HepG2 (cell line): ENCODE data around the gene RWDD2A. TPM values are rescaled to one million over a fixed set of nuclear protein-coding genes. Genes with fewer than 3 reads are reported as not detected.

ENCODE experiments used
- CENPX ChIP-seq: sonication (generic); formaldehyde crosslinking; IDR thresholded peaks from 2 replicates; pipeline ENCODE4 v1.9.0; 2021; ENCODE audit warnings: mild to moderate bottlenecking, missing genetic modification reagents, moderate library complexity
- FOXA1 ChIP-seq, 2 experiments: fragments of 450-650 bp in 1 of 2; sonication (generic) in 1 of 2; formaldehyde crosslinking in 1 of 2; IDR thresholded peaks; 2 replicates each; pipeline versions ENCODE4 v1.4.0 to v1.6.1; 2016 to 2020; ENCODE audit warnings: missing genetic modification reagents in 1 of 2
- HNRNPLL ChIP-seq: fragments of 200-400 bp; formaldehyde crosslinking; IDR thresholded peaks from 2 replicates; pipeline ENCODE4 v1.6.1; 2017; ENCODE audit warnings: mild to moderate bottlenecking, low read depth, low read length; ENCODE audit not compliant: poor library complexity, severe bottlenecking
- MEIS2 ChIP-seq: sonication (generic); formaldehyde crosslinking; IDR thresholded peaks from 2 replicates; pipeline ENCODE4 v1.9.0; 2021; ENCODE audit warnings: mild to moderate bottlenecking, missing genetic modification reagents
- NFE2L1 ChIP-seq: sonication (generic); formaldehyde crosslinking; IDR thresholded peaks from 2 replicates; pipeline ENCODE4 v1.4.0; 2020; ENCODE audit warnings: missing genetic modification reagents, mild to moderate bottlenecking, borderline replicate concordance
- ZNF12 ChIP-seq: sonication (generic); formaldehyde crosslinking; IDR thresholded peaks from 2 replicates; pipeline ENCODE4 v1.5.0; 2020; ENCODE audit warnings: missing genetic modification reagents
- ZNF232 ChIP-seq: sonication (generic); formaldehyde crosslinking; IDR thresholded peaks from 2 replicates; pipeline ENCODE4 v1.4.0; 2020; ENCODE audit warnings: missing genetic modification reagents, borderline replicate concordance
- ZNF34 ChIP-seq: sonication (generic); formaldehyde crosslinking; IDR thresholded peaks from 2 replicates; pipeline ENCODE4 v1.4.0; 2020; ENCODE audit warnings: mild to moderate bottlenecking, missing genetic modification reagents, borderline replicate concordance
- ZNF432 ChIP-seq: sonication (generic); formaldehyde crosslinking; IDR thresholded peaks from 2 replicates; pipeline ENCODE4 v1.5.0; 2020; ENCODE audit warnings: missing genetic modification reagents, mild to moderate bottlenecking, borderline replicate concordance
- ZNF44 ChIP-seq: sonication (generic); formaldehyde crosslinking; IDR thresholded peaks from 2 replicates; pipeline ENCODE4 v1.5.1; 2020; ENCODE audit warnings: mild to moderate bottlenecking, missing genetic modification reagents
- ZNF570 ChIP-seq: sonication (generic); formaldehyde crosslinking; IDR thresholded peaks from 2 replicates; pipeline ENCODE4 v1.4.0; 2020; ENCODE audit warnings: mild to moderate bottlenecking, missing genetic modification reagents, borderline replicate concordance
- ZNF891 ChIP-seq: sonication (generic); formaldehyde crosslinking; IDR thresholded peaks from 2 replicates; pipeline ENCODE4 v1.5.0; 2020; ENCODE audit warnings: mild to moderate bottlenecking, missing genetic modification reagents
- polyA plus RNA-seq, 8 experiments: library from polyadenylated mRNA; depleted of rRNA in 3 of 8; stranded (reverse) in 7 of 8; unstranded in 1 of 8; fragments of >200 nt; fragmentation: Illumina TruSeq in 4 of 8; extraction: Trizol in 4 of 8; gene quantifications; 2 replicates each; pipeline versions ENCODE4 v1.2.1 to v1.2.3, GENCODE V29; 2011 to 2016; ENCODE audit warnings: low read depth in 4 of 8, missing spikeins in 1 of 8, mixed read lengths in 1 of 8; ENCODE audit not compliant: insufficient read depth in 1 of 8
- total RNA-seq, 5 experiments: library from RNA; depleted of rRNA; stranded (reverse); fragments of >200 nt; fragmentation: Illumina TruSeq; extraction: Trizol; gene quantifications; 2 replicates each; pipeline ENCODE4 v1.2.3, GENCODE V29; 2016; ENCODE audit warnings: low read depth in 1 of 5
- TF ChIP-seq, protein P1 (sequence below): sonication (generic); formaldehyde crosslinking; IDR thresholded peaks from 2 replicates; pipeline ENCODE4 v1.9.0; 2021; ENCODE audit warnings: missing genetic modification reagents, mild to moderate bottlenecking, borderline replicate concordance
- TF ChIP-seq, protein P2 (sequence below): sonication (generic); formaldehyde crosslinking; IDR thresholded peaks from 2 replicates; pipeline ENCODE4 v1.4.0; 2020; ENCODE audit warnings: missing genetic modification reagents, borderline replicate concordance
- TF ChIP-seq, protein P3 (sequence below): sonication (generic); formaldehyde crosslinking; IDR thresholded peaks from 2 replicates; pipeline ENCODE4 v1.4.0; 2020; ENCODE audit warnings: missing genetic modification reagents
- TF ChIP-seq, protein P4 (sequence below): sonication (generic); formaldehyde crosslinking; IDR thresholded peaks from 2 replicates; pipeline ENCODE4 v1.4.0; 2020; ENCODE audit warnings: mild to moderate bottlenecking, missing genetic modification reagents, borderline replicate concordance

The RWDD2A gene
- total and polyA plus RNA-seq, 2 of the 13 experiments (the other 11 are each of a cell fraction or from before 2014, with no cell fraction given): 5.3 to 8.1 TPM

DNA sequence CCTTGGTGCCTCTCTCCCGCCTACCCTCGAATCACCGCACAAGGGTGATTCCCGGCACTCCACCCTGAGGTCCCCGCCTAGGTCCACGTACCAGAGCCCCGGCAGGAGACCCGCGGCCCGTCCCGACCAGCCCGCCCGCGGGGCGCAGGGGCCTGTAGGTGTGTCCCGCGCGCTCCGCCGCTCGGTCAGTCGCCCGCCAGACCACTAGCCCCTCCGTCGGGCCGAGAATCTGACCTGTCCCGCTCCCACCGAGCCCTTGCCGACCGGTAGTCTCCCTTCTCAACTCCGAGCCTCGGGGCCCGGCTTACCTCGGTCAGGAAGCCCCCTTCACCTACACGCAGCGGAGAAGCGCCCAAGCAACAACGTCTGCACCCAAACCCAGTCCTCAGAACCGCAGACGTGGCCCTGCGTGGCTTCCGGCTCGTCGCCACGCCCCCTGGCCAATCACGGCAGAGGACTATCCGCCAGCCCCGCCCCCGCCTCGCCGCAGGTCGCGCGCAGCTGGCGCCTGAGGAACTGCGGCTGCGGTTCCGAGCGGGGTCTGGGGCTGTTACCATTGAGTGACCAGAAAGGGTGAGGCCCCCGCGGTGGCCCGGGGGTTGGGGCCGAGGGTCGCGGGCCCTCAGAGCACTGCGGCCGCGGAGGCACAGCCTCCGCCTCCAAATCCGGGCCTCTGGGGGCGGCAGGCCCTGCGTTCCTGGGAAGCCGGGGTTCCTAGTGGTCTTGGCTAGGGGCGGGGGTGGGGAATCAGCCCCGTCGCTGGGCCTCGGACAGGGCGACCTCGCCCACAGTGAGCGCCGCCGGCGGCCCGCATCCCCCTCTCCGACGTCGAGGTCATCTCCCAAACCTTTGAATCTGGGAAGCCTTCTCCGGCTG, at the start of gene RWDD2A, which contains the start of gene PGM3 (continued):
- TF ChIP-seq, protein P1, sequence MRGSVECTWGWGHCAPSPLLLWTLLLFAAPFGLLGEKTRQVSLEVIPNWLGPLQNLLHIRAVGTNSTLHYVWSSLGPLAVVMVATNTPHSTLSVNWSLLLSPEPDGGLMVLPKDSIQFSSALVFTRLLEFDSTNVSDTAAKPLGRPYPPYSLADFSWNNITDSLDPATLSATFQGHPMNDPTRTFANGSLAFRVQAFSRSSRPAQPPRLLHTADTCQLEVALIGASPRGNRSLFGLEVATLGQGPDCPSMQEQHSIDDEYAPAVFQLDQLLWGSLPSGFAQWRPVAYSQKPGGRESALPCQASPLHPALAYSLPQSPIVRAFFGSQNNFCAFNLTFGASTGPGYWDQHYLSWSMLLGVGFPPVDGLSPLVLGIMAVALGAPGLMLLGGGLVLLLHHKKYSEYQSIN (CRISPR knock-in tag): no peak
- TF ChIP-seq, protein P2, sequence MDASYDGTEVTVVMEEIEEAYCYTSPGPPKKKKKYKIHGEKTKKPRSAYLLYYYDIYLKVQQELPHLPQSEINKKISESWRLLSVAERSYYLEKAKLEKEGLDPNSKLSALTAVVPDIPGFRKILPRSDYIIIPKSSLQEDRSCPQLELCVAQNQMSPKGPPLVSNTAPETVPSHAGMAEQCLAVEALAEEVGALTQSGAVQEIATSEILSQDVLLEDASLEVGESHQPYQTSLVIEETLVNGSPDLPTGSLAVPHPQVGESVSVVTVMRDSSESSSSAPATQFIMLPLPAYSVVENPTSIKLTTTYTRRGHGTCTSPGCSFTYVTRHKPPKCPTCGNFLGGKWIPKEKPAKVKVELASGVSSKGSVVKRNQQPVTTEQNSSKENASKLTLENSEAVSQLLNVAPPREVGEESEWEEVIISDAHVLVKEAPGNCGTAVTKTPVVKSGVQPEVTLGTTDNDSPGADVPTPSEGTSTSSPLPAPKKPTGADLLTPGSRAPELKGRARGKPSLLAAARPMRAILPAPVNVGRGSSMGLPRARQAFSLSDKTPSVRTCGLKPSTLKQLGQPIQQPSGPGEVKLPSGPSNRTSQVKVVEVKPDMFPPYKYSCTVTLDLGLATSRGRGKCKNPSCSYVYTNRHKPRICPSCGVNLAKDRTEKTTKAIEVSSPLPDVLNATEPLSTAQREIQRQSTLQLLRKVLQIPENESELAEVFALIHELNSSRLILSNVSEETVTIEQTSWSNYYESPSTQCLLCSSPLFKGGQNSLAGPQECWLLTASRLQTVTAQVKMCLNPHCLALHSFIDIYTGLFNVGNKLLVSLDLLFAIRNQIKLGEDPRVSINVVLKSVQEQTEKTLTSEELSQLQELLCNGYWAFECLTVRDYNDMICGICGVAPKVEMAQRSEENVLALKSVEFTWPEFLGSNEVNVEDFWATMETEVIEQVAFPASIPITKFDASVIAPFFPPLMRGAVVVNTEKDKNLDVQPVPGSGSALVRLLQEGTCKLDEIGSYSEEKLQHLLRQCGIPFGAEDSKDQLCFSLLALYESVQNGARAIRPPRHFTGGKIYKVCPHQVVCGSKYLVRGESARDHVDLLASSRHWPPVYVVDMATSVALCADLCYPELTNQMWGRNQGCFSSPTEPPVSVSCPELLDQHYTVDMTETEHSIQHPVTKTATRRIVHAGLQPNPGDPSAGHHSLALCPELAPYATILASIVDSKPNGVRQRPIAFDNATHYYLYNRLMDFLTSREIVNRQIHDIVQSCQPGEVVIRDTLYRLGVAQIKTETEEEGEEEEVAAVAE (CRISPR knock-in tag): peak; percentile 78; the same call in 1 of the 2 replicates
- TF ChIP-seq, protein P3, sequence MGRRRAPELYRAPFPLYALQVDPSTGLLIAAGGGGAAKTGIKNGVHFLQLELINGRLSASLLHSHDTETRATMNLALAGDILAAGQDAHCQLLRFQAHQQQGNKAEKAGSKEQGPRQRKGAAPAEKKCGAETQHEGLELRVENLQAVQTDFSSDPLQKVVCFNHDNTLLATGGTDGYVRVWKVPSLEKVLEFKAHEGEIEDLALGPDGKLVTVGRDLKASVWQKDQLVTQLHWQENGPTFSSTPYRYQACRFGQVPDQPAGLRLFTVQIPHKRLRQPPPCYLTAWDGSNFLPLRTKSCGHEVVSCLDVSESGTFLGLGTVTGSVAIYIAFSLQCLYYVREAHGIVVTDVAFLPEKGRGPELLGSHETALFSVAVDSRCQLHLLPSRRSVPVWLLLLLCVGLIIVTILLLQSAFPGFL: no peak
- TF ChIP-seq ZNF891 (CRISPR knock-in tag): peak; percentile 57; the same call in 1 of the 2 replicates
- TF ChIP-seq ZNF34 (CRISPR knock-in tag): no peak
- TF ChIP-seq ZNF232 (CRISPR knock-in tag): peak; percentile 76; the same call in 1 of the 2 replicates
- TF ChIP-seq, protein P4, sequence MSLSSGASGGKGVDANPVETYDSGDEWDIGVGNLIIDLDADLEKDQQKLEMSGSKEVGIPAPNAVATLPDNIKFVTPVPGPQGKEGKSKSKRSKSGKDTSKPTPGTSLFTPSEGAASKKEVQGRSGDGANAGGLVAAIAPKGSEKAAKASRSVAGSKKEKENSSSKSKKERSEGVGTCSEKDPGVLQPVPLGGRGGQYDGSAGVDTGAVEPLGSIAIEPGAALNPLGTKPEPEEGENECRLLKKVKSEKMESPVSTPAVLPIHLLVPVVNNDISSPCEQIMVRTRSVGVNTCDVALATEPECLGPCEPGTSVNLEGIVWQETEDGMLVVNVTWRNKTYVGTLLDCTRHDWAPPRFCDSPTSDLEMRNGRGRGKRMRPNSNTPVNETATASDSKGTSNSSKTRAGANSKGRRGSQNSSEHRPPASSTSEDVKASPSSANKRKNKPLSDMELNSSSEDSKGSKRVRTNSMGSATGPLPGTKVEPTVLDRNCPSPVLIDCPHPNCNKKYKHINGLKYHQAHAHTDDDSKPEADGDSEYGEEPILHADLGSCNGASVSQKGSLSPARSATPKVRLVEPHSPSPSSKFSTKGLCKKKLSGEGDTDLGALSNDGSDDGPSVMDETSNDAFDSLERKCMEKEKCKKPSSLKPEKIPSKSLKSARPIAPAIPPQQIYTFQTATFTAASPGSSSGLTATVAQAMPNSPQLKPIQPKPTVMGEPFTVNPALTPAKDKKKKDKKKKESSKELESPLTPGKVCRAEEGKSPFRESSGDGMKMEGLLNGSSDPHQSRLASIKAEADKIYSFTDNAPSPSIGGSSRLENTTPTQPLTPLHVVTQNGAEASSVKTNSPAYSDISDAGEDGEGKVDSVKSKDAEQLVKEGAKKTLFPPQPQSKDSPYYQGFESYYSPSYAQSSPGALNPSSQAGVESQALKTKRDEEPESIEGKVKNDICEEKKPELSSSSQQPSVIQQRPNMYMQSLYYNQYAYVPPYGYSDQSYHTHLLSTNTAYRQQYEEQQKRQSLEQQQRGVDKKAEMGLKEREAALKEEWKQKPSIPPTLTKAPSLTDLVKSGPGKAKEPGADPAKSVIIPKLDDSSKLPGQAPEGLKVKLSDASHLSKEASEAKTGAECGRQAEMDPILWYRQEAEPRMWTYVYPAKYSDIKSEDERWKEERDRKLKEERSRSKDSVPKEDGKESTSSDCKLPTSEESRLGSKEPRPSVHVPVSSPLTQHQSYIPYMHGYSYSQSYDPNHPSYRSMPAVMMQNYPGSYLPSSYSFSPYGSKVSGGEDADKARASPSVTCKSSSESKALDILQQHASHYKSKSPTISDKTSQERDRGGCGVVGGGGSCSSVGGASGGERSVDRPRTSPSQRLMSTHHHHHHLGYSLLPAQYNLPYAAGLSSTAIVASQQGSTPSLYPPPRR (CRISPR knock-in tag): no peak
- TF ChIP-seq ZNF432 (CRISPR knock-in tag): no peak
- peak; percentile 50; the same call in 1 of the 2 replicates for TF ChIP-seq NFE2L1 (CRISPR knock-in tag)
- TF ChIP-seq HNRNPLL: peak; percentile 96
- no peak for TF ChIP-seq FOXA1 (IDR thresholded peaks at IDR 0.05)
- no peak for TF ChIP-seq FOXA1 (CRISPR knock-in tag; IDR thresholded peaks at IDR 0.05)
- no peak for TF ChIP-seq ZNF12 (CRISPR knock-in tag)
- TF ChIP-seq ZNF570 (CRISPR knock-in tag): no peak
- no peak for TF ChIP-seq CENPX
- peak; percentile 26 for TF ChIP-seq MEIS2 (CRISPR knock-in tag)
- TF ChIP-seq ZNF44 (CRISPR knock-in tag): peak; percentile 63; the same call in 1 of the 2 replicates
